H1 (cell line): Measurements from ENCODE around the gene CCDC116. TPM values are rescaled to one million over a fixed set of nuclear protein-coding genes. Genes with fewer than 3 reads are reported as not detected.

Experiments
- CTCF ChIA-PET: fragments of 300-600 bp; sonication (Branson Sonifier 250); formaldehyde crosslinking; loops from one replicate; lab custom pipeline; 2021; ENCODE audit not compliant: partially characterized antibody; lab: Charles Lee
- POLR2A ChIA-PET: fragments of 300-600 bp; sonication (Branson Sonifier 250); formaldehyde crosslinking; loops from one replicate; lab custom pipeline; 2021; ENCODE audit warnings: inconsistent platforms; ENCODE audit not compliant: partially characterized antibody; lab: Charles Lee
- DNase-seq, 2 experiments: peaks; one replicate each; pipeline versions ENCODE4 v3.0.0 to v3.0.0-alpha.2; 2010 to 2022; ENCODE audit warnings: low spot score in 2 of 2, low read depth in 1 of 2, mixed read lengths in 1 of 2
- FAIRE-seq: peaks from 2 replicates; lab custom pipeline; 2011; peaks lifted over from hg19 to GRCh38; lab: Jason Lieb, UNC
- H2AFZ ChIP-seq: 2 replicates; pipeline ENCODE4 v1.8.1; 2012; ENCODE audit warnings: low read length, inconsistent platforms
- H2AK5ac ChIP-seq: 2 replicates; pipeline ENCODE4 v1.6.1; 2013; ENCODE audit warnings: low read depth, low read length
- H2BK120ac ChIP-seq: replicated peaks from 2 replicates; pipeline ENCODE3; 2013; ENCODE audit warnings: low read depth, low read length, inconsistent platforms
- H2BK12ac ChIP-seq: 2 replicates; pipeline ENCODE4 v1.6.1; 2013; ENCODE audit warnings: low read depth, low read length
- H2BK15ac ChIP-seq: 2 replicates; pipeline ENCODE4 v1.6.1; 2013; ENCODE audit warnings: low read length
- H2BK20ac ChIP-seq: 2 replicates; pipeline ENCODE4 v1.6.1; 2013; ENCODE audit warnings: low read length
- H2BK5ac ChIP-seq: 2 replicates; pipeline ENCODE4 v1.6.1; 2013; ENCODE audit warnings: low read depth, low read length
- H3K14ac ChIP-seq: 2 replicates; pipeline ENCODE4 v1.6.1; 2013; ENCODE audit warnings: inconsistent platforms; ENCODE audit not compliant: insufficient read length
- H3K18ac ChIP-seq: 2 replicates; pipeline ENCODE4 v1.6.1; 2013; ENCODE audit warnings: low read length; ENCODE audit errors: extremely low read depth
- H3K23ac ChIP-seq: 2 replicates; pipeline ENCODE4 v1.6.1; 2013; ENCODE audit warnings: inconsistent platforms; ENCODE audit not compliant: insufficient read length
- H3K23me2 ChIP-seq: 2 replicates; pipeline ENCODE4 v1.6.1; 2013; ENCODE audit warnings: low read depth, low read length
- H3K27ac ChIP-seq: 2 replicates; pipeline ENCODE4 v1.6.1; 2011; ENCODE audit warnings: low read depth, low read length, inconsistent platforms
- H3K27me3 ChIP-seq, 4 experiments: replicated peaks in 1 of 4; 1 replicate in 1 of 4; 2 replicates in 3 of 4; pipeline versions ENCODE4 v1.6.1 to v1.8.1; 2011 to 2013; ENCODE audit warnings: low read length in 3 of 4, mild to moderate bottlenecking in 3 of 4, inconsistent platforms in 2 of 4, mixed read lengths in 2 of 4, moderate library complexity in 1 of 4; ENCODE audit not compliant: control insufficient read depth in 3 of 4, insufficient read depth in 3 of 4; ENCODE audit errors: extremely low read depth in 1 of 4
- H3K36me3 ChIP-seq, 4 experiments: 2 replicates each; pipeline versions ENCODE4 v1.6.1 to v1.8.1; 2011 to 2013; ENCODE audit warnings: mild to moderate bottlenecking in 4 of 4, low read length in 3 of 4, moderate library complexity in 2 of 4, control low read depth in 1 of 4, inconsistent platforms in 1 of 4; ENCODE audit not compliant: insufficient read depth in 4 of 4, control insufficient read depth in 2 of 4
- H3K4ac ChIP-seq: replicated peaks from 2 replicates; pipeline ENCODE3; 2013; ENCODE audit warnings: low read length, low read depth, mixed read lengths, inconsistent platforms; ENCODE audit not compliant: insufficient read length
- H3K4me1 ChIP-seq, 4 experiments: replicated peaks in 1 of 4; 1 replicate in 1 of 4; 2 replicates in 3 of 4; pipeline versions ENCODE4 v1.6.1 to v1.8.1; 2011 to 2013; ENCODE audit warnings: low read length in 3 of 4, inconsistent platforms in 2 of 4, mixed read lengths in 1 of 4; ENCODE audit not compliant: insufficient read depth in 4 of 4, control insufficient read depth in 3 of 4
- H3K4me2 ChIP-seq, 2 experiments: 2 replicates each; pipeline versions ENCODE4 v1.6.1 to v1.8.1; 2011 to 2013; ENCODE audit warnings: low read depth in 2 of 2, low read length in 2 of 2, control low read depth in 1 of 2, inconsistent platforms in 1 of 2, mild to moderate bottlenecking in 1 of 2; ENCODE audit not compliant: insufficient read depth in 1 of 2
- H3K4me3 ChIP-seq, 4 experiments: fragments of 200-600, 300-600 bp in 1 of 4; sonication (generic), shearing (Covaris generic), sonication (Bioruptor Twin) in 1 of 4; 2 replicates each; pipeline versions ENCODE4 v1.5.1 to v1.8.1; 2011 to 2016; ENCODE audit warnings: low read length in 4 of 4, low read depth in 3 of 4, control low read depth in 2 of 4, inconsistent platforms in 2 of 4, mild to moderate bottlenecking in 2 of 4, mixed read lengths in 1 of 4, moderate library complexity in 1 of 4; ENCODE audit not compliant: insufficient read depth in 2 of 4; ENCODE audit errors: extremely low read depth in 1 of 4
- H3K56ac ChIP-seq: replicated peaks from 2 replicates; pipeline ENCODE3; 2013; ENCODE audit warnings: low read depth, mild to moderate bottlenecking, mixed read lengths, low read length, inconsistent platforms; ENCODE audit not compliant: insufficient read length
- H3K79me1 ChIP-seq: 2 replicates; pipeline ENCODE4 v1.6.1; 2013; ENCODE audit warnings: low read depth, low read length, control low read depth
- H3K79me2 ChIP-seq, 2 experiments: 2 replicates each; pipeline versions ENCODE4 v1.6.1 to v1.8.1; 2012 to 2013; ENCODE audit warnings: low read length in 2 of 2, mild to moderate bottlenecking in 2 of 2, inconsistent platforms in 1 of 2; ENCODE audit not compliant: insufficient read depth in 2 of 2, control insufficient read depth in 1 of 2
- H3K9ac ChIP-seq, 4 experiments: replicated peaks in 1 of 4; 1 replicate in 1 of 4; 2 replicates in 3 of 4; pipeline versions ENCODE4 v1.6.1 to v1.8.1; 2011 to 2013; ENCODE audit warnings: low read depth in 3 of 4, low read length in 3 of 4, control low read depth in 2 of 4, mild to moderate bottlenecking in 2 of 4, moderate library complexity in 2 of 4, inconsistent platforms in 1 of 4; ENCODE audit errors: extremely low read depth in 1 of 4
- H3K9me3 ChIP-seq, 2 experiments: 2 replicates each; pipeline versions ENCODE4 v1.6.1 to v1.8.1; 2012 to 2013; ENCODE audit warnings: mild to moderate bottlenecking in 2 of 2, moderate library complexity in 2 of 2, control low read depth in 1 of 2, inconsistent platforms in 1 of 2, low read depth in 1 of 2, low read length in 1 of 2, mixed read lengths in 1 of 2; ENCODE audit not compliant: insufficient read depth in 2 of 2
- H4K20me1 ChIP-seq, 2 experiments: replicated peaks in 1 of 2; 2 replicates each; pipeline versions ENCODE3 to v1.8.1; 2011 to 2013; ENCODE audit warnings: inconsistent platforms in 2 of 2, low read length in 2 of 2, mild to moderate bottlenecking in 1 of 2; ENCODE audit not compliant: insufficient read depth in 2 of 2, control insufficient read depth in 1 of 2
- H4K5ac ChIP-seq: 2 replicates; pipeline ENCODE4 v1.6.1; 2013; ENCODE audit warnings: low read length, low read depth, mixed read lengths, inconsistent platforms; ENCODE audit not compliant: insufficient read length
- H4K8ac ChIP-seq: 2 replicates; pipeline ENCODE4 v1.8.0; 2013; ENCODE audit warnings: mild to moderate bottlenecking, moderate library complexity, low read length, inconsistent platforms; ENCODE audit not compliant: insufficient read depth; ENCODE audit errors: extremely low read depth
- H4K91ac ChIP-seq: replicated peaks from 2 replicates; pipeline ENCODE3; 2013; ENCODE audit warnings: low read length, mixed read lengths, inconsistent platforms; ENCODE audit not compliant: insufficient read length
- CEBPB ChIP-seq: IDR thresholded peaks from 2 replicates; pipeline ENCODE4 v1.6.1; 2012; ENCODE audit warnings: low read depth, low read length
- EZH2 ChIP-seq: fragments of 200-600 bp; sonication (generic); IDR thresholded peaks from 2 replicates; pipeline ENCODE4 v1.7.1; 2012; ENCODE audit warnings: low read depth, mild to moderate bottlenecking, moderate library complexity, low read length, inconsistent platforms; ENCODE audit not compliant: severe bottlenecking
- FOSL1 ChIP-seq: IDR thresholded peaks from 2 replicates; pipeline ENCODE4 v1.6.1; 2011; ENCODE audit warnings: mild to moderate bottlenecking, low read depth, low read length, moderate library complexity; ENCODE audit not compliant: insufficient read depth
- HDAC6 ChIP-seq: IDR thresholded peaks from one replicate; pipeline ENCODE4 v1.7.1; 2012; ENCODE audit warnings: low read depth, mild to moderate bottlenecking, inconsistent platforms, low read length, moderate library complexity
- JUN ChIP-seq: IDR thresholded peaks from 2 replicates; pipeline ENCODE4 v1.6.1; 2011; ENCODE audit warnings: low read depth, mild to moderate bottlenecking, improper control_type of control experiment, low read length
- POLR2AphosphoS5 ChIP-seq: IDR thresholded peaks from 2 replicates; pipeline ENCODE4 v1.6.1; 2011; ENCODE audit warnings: low read depth, low read length
- RBBP5 ChIP-seq: IDR thresholded peaks from 2 replicates; pipeline ENCODE4 v1.7.1; 2012; ENCODE audit warnings: low read depth, mild to moderate bottlenecking, inconsistent platforms, low read length, moderate library complexity, borderline replicate concordance
- RFX5 ChIP-seq: IDR thresholded peaks from 2 replicates; pipeline ENCODE4 v1.6.1; 2011; ENCODE audit warnings: low read depth, low read length, improper control_type of control experiment, borderline replicate concordance
- TBP ChIP-seq: IDR thresholded peaks from 2 replicates; pipeline ENCODE4 v1.6.1; 2011; ENCODE audit warnings: low read depth, low read length, improper control_type of control experiment
- USF2 ChIP-seq: IDR thresholded peaks from 2 replicates; pipeline ENCODE4 v1.6.1; 2011; ENCODE audit warnings: low read length, improper control_type of control experiment
- WGBS, 2 experiments: shearing (Covaris generic) in 1 of 2; methylation state at CpG; one replicate each; pipeline versions ENCODE4 v1.1.6 to v1.1.7; 2013 to 2015; ENCODE audit warnings: low lambda C conversion rate in 2 of 2, mixed read lengths in 2 of 2, inconsistent platforms in 1 of 2, low coverage in 1 of 2, missing lambda C conversion rate in 1 of 2; ENCODE audit not compliant: insufficient replicate concordance in 2 of 2, insufficient coverage in 1 of 2, insufficient read length in 1 of 2; ENCODE audit errors: extremely low coverage in 1 of 2, missing lambda C conversion rate in 1 of 2; 5-methylcytosine and 5-hydroxymethylcytosine counted together
- polyA plus RNA-seq, 7 experiments: library from polyadenylated mRNA; depleted of rRNA in 3 of 7; stranded (reverse) in 5 of 7; unstranded in 2 of 7; fragments of >200 nt in 5 of 7; fragments of 200-250 nt in 2 of 7; gene quantifications; 1 replicate in 5 of 7; 2 replicates in 1 of 7; 4 replicates in 1 of 7; pipeline versions ENCODE4 v1.2.1 to v1.2.3, GENCODE V29; 2011 to 2013; ENCODE audit warnings: missing spikeins in 2 of 7, mixed read lengths in 2 of 7
- total RNA-seq: library from RNA; stranded (reverse); fragmentation: NEBNext Ultra II Directional; extraction: Animal tissue kit (Norgen Biotek cat#: 25700); gene quantifications from 2 replicates; pipeline ENCODE4 v1.2.1, GENCODE V29; 2021

The CCDC116 gene
- total and polyA plus RNA-seq, 2 of the 8 experiments (the other 6 are each of a cell fraction or from before 2014, with no cell fraction given): 0.08 TPM; not detected in 1

DNA sequence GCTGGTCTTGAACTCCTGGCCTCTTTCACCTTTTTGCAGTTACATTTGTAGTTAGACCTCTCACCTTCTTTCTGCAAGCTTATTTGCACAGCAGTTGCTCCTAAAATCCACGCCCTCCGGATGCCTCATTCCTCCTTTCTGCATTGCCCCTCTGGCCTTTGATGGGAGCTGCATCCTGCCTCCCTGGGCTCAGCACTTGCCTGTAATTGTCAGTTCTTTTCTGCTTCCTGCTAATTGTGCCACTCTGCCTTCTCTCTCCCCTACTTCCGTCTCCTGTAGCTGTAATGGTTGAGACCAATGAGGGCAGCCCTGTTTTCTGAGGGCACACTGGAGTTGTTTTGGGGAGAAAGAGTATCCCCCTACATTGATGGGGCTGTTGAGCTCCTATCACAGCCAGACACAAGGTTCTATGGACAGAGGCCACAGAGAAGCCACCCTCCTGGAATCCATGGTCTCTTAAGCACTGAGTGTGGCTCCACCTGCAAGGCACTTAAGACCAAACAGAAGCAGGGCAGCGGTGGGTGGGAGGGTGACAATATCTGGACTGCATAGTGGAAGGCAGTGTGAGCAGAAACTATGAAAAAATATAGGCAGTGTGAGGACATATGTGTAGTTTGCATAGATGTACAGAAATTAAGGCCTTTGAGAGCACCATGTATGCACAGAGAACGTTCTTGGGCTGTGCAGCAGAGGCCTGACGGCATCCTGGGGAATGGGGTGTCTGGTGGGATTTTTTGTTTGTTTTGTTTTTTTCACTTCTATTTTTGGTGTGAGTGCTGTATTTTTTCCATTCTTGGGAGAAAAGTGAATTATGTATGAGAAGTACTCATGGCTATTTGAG is 33.3 kb upstream of the CCDC116 start:
- H3K9ac ChIP-seq: no peak overlapping the region
- no peak for FAIRE-seq
- ChIA-PET POLR2A (interaction anchor here (0.6 kb wide), 1 partner anchor 10 kb away, joined by 3 read pairs; no protein-coding TSS in a partner anchor), CTCF (interaction anchor here (0.6 to 2.7 kb wide), 8 partner anchors 11 to 1910 kb away, joined by 3 to 13 read pairs (median 4); partner anchors contain the start of gene SDF2L1)
- no peak overlapping the region for H3K23ac ChIP-seq
- DNase-seq: no peak
- no peak overlapping the region for H3K27ac ChIP-seq
- no peak overlapping the region for H3K14ac ChIP-seq
- peaks cover 6 to 16% (median 11%) of the 10 kb centered on the region in 4 experiments for H3K36me3 ChIP-seq
- H3K4me2 ChIP-seq: no peak overlapping the region
- no peak overlapping the region for H4K5ac ChIP-seq
- H2AFZ ChIP-seq: no peak overlapping the region
- no peak overlapping the region for H2BK20ac ChIP-seq
- peaks cover 5 to 80% of the 10 kb centered on the region in 2 experiments for H3K79me2 ChIP-seq
- no peaks in the 10 kb centered on the region for H3K4me1 ChIP-seq
- no peak overlapping the region for H2BK5ac ChIP-seq
- H2BK120ac ChIP-seq: no peak overlapping the region
- H3K79me1 ChIP-seq: peaks cover 18% of the 10 kb centered on the region
- H3K9me3 ChIP-seq: no peaks in the 10 kb centered on the region
- H4K91ac ChIP-seq: no peak overlapping the region
- no peak overlapping the region for H2BK12ac ChIP-seq
- no peak overlapping the region for H3K4ac ChIP-seq
- H3K23me2 ChIP-seq: no peaks in the 10 kb centered on the region
- 91% methylated on average over 6 of the region's 6 CpGs; no CpG with 5 or more reads in 1 of the 2 experiments for WGBS, 2 experiments
- peaks cover 25 to 31% of the 10 kb centered on the region in 2 experiments for H4K20me1 ChIP-seq
- no peak overlapping the region for H3K56ac ChIP-seq
- peak overlapping the region; percentile 3; the same call in 1 of the 2 replicates for H4K8ac ChIP-seq
- no peak overlapping the region for H2BK15ac ChIP-seq
- H2AK5ac ChIP-seq: 0 out of 2 replicates have a peak overlapping the region, but pooled peaks have one; percentile 24
- no peaks in the 10 kb centered on the region for H3K27me3 ChIP-seq
- no peak overlapping the region for H3K18ac ChIP-seq
- H3K4me3 ChIP-seq: no peak overlapping the region
- no peak for TF ChIP-seq FOSL1
- no peak for TF ChIP-seq JUN
- TF ChIP-seq RBBP5: no peak
- no peak for TF ChIP-seq USF2
- TF ChIP-seq TBP: no peak
- TF ChIP-seq POLR2AphosphoS5: no peak
- TF ChIP-seq EZH2: no peak
- no peak for TF ChIP-seq RFX5
- TF ChIP-seq HDAC6: no peak
- no peak for TF ChIP-seq CEBPB
